GM10266 (cell line): ENCODE data around the gene RNF130.
A peak's percentile ranks its signal among the peaks of the same experiment; 100 is the strongest.

Experiments
- DNase-seq: peaks from one replicate; pipeline ENCODE4 v3.0.0; 2012; ENCODE audit errors: extremely low spot score
- TF ChIP-seq, protein P1 (sequence below): IDR thresholded peaks from 2 replicates; pipeline ENCODE4 v1.5.1; 2012; ENCODE audit warnings: mild to moderate bottlenecking, low read depth; ENCODE audit not compliant: control insufficient read depth, insufficient read depth; ENCODE audit errors: missing control alignments

Gene RNF130

DNA sequence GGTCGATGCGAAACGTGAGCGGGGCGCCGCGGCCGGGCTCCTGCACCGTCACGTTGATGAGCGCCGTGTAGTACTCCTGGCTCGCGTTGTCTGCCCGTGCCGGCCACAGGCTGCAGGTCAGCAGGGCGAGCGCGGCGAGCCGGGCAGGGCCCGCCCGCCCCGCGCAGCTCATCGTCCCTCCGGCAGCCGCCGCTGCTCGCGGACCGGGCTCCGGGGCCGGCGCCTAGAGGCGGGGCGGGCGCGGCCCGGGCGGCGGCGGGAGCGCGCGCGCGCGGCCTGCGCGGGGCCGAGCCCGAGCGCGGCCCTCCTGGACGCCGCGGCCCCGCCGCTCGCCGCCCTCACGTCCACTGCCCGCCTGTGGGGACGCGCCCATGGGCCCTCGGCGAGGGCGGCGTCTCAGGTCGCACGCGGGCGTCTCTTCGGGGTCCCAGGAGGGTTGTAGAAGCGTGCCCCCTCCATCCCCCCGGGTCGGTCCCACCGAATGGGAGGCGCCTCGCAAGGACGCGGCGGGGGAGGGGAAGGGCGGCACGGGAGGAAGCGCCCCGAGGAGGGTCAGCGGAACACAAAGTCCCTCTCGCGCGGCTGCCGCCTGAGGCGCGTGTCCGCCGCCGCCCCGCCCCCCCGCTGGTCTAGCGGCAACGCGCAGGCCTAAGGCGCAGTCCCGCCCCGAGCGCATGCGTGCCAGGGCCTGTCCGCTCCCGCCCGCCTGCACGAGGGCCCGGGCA, at the start of gene RNF130:
RNF130 (minus strand) TSS at position 229 of the 725 bp plus-strand sequence; CDS start at position 172, 57 bp downstream.
- TF ChIP-seq, protein P1, sequence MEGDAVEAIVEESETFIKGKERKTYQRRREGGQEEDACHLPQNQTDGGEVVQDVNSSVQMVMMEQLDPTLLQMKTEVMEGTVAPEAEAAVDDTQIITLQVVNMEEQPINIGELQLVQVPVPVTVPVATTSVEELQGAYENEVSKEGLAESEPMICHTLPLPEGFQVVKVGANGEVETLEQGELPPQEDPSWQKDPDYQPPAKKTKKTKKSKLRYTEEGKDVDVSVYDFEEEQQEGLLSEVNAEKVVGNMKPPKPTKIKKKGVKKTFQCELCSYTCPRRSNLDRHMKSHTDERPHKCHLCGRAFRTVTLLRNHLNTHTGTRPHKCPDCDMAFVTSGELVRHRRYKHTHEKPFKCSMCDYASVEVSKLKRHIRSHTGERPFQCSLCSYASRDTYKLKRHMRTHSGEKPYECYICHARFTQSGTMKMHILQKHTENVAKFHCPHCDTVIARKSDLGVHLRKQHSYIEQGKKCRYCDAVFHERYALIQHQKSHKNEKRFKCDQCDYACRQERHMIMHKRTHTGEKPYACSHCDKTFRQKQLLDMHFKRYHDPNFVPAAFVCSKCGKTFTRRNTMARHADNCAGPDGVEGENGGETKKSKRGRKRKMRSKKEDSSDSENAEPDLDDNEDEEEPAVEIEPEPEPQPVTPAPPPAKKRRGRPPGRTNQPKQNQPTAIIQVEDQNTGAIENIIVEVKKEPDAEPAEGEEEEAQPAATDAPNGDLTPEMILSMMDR: no peak
- DNase-seq: peak; percentile 79

DNA sequence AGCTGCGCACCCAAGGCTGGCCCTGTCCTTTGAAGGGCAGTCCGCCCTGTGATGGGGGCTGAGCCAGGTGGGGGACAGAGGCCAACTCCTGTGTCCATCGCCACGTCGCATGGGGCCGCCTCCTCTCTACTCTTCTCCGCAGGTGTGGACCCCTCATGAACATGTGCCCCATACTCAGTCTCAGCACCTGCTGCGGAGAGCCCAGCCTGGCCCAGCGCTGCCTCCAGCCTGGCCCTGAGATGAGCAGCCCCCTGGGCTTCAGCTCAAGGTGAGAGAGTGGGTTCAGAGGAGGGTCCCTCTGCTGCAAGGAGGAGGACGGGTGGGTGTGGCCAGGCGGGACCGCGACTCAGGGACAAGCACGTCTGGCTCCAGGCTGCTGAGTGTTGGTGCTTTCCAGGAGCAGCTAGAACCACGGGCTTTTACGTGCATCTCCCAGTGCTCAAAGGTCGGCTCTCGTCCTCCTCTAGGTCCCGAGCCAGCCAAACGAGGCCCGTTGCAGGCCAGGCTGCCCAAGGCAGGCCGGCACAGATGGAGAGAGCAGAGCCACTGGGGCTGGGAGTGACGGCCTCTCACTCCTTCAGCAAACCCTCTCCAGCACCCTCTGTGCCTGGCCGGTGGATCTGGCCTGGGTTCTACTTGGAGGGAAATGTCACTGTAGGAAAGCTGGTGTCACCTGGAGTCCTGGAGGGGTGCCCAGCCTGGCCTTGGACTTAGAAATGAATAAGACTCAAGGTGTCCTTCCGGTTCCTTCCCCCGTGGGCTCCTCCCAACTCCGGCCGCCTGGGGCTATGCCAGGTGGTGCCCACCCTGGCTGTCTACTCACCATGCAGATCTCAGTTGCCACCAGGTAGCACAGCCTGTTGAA, 48.9 kb upstream of the RNF130 start:
- no peak for DNase-seq
- TF ChIP-seq, protein P1: no peak

- TF ChIP-seq, protein P1: no peak
- DNase-seq: no peak
These were observed 48.3 kb upstream of the RNF130 start for GRCh38 chr5:180119903-180120236.

- TF ChIP-seq, protein P1: no peak
- DNase-seq: no peak
These were observed 47.7 kb upstream of the RNF130 start for GRCh38 chr5:180119031-180119902.

DNA sequence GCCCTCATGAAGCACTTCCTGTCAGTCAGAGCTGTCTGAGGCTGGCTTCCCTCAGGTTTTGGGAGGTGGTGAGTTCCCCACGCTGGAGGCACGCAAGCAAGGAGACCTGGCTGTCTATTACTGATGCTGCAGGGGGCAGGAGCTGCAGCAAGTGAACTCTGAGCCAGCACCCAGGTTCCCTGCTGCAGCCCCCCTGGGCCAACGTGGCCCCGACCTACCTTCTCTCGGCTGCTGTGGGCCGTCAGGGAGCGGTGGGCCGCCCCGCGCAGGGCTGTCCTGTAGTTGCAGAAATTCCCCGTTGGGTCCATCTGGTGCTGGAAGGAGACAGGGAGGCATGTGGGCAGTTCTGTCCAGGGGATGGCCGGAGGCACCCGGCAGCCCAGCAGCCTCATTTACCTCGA, 46.8 kb upstream of the RNF130 start:
- TF ChIP-seq, protein P1: no peak
- DNase-seq: no peak

DNA sequence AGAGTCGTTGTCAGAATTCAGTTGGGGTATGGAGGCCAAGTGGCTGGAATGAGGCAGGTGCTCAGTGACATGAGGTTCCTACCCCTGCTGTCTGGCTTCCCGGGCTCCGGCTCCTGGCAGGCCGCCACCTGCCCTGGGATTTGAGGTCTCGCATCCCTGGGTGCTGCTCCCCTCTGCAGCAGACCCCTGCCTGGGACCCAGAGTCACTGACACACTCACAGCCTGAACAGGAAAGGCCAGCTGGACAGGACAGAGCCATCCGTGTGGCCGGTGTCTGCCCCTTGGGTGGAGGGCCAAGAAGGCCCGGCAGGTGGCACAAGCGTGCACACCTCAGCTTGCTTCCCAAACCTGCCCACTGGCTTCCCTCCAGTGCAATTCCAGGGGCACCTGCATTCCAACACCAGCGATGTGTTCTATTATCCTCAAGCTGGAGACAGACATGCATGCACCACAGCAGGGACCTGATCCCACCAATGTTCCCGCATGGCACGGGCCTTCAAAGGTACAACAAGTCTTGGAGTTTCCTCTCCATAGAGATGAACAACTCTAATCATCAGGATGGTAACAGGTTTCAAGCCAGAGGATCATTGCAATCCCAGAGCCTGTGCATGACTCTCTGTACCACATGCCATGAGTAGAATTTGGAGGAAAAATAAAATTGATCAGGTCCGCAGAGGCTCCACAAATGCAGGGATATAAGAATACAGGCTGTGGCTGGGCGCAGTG, 45.6 kb upstream of the RNF130 start:
- peak; percentile 25 for DNase-seq
- TF ChIP-seq, protein P1: no peak
